Adipocyte (in vitro differentiated cells): ENCODE measurements around the gene TIMM23.
A peak's percentile ranks its signal among the peaks of the same experiment; 100 is the strongest.

Source experiments
- DNase-seq: peaks from one replicate; pipeline ENCODE4 v3.0.0-alpha.2; 2015; ENCODE audit warnings: low read depth
- H3K27me3 ChIP-seq: replicated peaks from 2 replicates; pipeline ENCODE4 v1.7.0; 2013; ENCODE audit warnings: mild to moderate bottlenecking, low read length, moderate library complexity; ENCODE audit not compliant: control insufficient read depth, insufficient read depth
- H3K36me3 ChIP-seq: 2 replicates; pipeline ENCODE4 v1.7.0; 2013; ENCODE audit warnings: low read length, mild to moderate bottlenecking, moderate library complexity; ENCODE audit not compliant: control insufficient read depth, insufficient read depth, severe bottlenecking
- H3K4me1 ChIP-seq: 2 replicates; pipeline ENCODE4 v1.7.0; 2013; ENCODE audit warnings: mild to moderate bottlenecking, low read length, moderate library complexity; ENCODE audit not compliant: control insufficient read depth, insufficient read depth
- H3K4me3 ChIP-seq: 2 replicates; pipeline ENCODE4 v1.7.0; 2013; ENCODE audit warnings: mild to moderate bottlenecking, low read length, moderate library complexity
- H3K9ac ChIP-seq: 2 replicates; pipeline ENCODE4 v1.7.0; 2013; ENCODE audit warnings: mild to moderate bottlenecking, low read length, moderate library complexity
- H3K9me3 ChIP-seq: 2 replicates; pipeline ENCODE4 v1.7.0; 2013; ENCODE audit warnings: mild to moderate bottlenecking, low read length, moderate library complexity; ENCODE audit not compliant: control insufficient read depth

The TIMM23 gene

DNA sequence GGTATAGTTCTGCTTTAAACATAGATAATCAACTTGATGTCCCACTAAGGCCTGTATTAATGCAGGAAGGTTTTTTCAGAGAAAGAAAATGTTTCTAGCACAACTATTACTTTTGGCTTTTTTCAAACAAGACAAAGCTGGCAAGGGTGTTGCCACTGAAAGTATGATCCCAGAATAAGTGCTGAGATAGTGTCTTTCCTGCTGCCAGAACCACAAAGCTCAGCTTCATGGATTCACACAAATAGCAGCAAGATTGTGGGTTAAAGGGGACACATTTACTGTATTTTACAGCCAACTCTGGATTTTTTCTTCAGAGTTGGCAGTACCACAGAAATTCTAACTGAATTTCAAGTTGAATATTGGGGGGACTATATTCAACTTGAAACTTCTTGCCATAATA lies 53.8 kb downstream of the TIMM23 start:
- Histone ChIP-seq H3K9ac (peak overlapping the region; percentile 78), H3K9me3 (no peaks in the 10 kb centered on the region), H3K4me1 (peaks cover 76% of the 10 kb centered on the region), H3K4me3 (peak overlapping the region; percentile 68), H3K27me3 (no peaks in the 10 kb centered on the region), H3K36me3 (no peaks in the 10 kb centered on the region)
- DNase-seq = no peak

DNA sequence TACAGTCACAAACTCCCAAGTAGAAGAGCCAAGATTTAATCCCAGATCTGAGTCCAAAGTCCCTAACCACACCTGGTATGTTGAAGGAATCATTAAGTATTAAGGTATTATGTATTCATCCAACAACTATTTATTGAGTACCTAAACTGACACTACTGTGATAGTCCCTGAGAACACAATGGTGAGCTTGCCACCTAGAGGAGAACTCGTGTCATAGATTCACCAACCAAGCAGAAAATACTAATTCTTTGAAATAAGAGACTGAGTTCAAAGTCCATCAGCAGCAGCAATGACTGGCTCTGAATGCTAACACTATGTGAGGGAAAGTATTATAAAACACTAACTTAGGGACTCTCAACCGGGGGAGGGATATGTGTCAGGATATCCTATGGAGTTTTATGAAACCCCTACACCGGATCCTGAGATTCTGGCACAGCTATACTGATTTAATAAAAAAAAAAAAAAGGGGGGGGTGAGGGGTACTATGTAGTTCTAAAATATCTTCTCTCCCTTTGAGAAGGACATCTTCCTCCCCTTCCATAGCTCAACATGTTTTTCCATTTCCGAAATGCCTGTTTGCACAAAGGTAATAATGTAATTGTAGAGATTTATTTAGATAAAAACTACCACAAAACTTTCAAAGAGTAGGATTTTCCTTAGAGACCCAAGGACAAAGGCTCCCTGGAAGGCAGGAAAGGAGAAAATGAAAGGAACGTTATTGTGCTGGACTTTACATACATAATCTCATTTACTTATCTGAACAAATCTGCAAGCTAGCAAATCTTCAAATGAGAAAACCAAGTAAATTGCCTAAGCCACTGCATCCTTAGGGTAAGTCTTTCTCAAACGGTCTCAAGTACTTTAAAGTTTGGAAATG lies 56.5 kb downstream of the TIMM23 start:
- Histone ChIP-seq H3K9me3 (no peaks in the 10 kb centered on the region), H3K9ac (peak overlapping the region; percentile 96), H3K36me3 (no peaks in the 10 kb centered on the region), H3K4me1 (peaks cover 62% of the 10 kb centered on the region), H3K4me3 (peak overlapping the region; percentile 90), H3K27me3 (no peaks in the 10 kb centered on the region)
- peak; percentile 83 for DNase-seq

DNA sequence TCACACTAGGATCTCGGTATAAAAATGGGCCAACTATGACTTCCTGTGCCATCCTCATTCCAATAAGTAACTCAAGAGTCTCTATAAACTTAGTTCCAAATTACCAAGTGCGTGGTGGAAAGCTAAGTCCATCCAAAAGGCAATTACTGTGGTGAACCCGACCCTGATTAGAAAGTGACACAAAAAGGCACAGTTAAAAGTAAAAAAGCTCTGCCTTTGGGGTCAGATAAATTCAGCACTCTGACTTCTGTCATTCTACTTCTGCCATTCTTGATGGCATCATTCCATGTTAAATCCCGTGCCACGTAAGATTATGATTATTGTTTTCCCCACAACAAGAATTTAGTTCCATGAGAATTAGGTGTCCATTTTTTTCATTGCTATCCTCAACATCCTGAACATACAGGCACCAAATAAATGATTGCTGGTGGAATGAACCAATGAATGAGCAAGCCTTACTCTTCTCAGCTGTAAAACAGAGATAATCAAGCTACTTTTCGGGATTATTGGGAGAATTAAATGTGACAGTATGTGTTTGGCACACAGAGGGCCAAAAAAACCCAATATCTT lies 57.3 kb downstream of the TIMM23 start:
- Histone ChIP-seq H3K9ac (peak overlapping the region; percentile 96), H3K27me3 (no peaks in the 10 kb centered on the region), H3K36me3 (no peaks in the 10 kb centered on the region), H3K4me3 (peak overlapping the region; percentile 90), H3K9me3 (no peaks in the 10 kb centered on the region), H3K4me1 (peaks cover 54% of the 10 kb centered on the region)
- peak; percentile 19 for DNase-seq

DNA sequence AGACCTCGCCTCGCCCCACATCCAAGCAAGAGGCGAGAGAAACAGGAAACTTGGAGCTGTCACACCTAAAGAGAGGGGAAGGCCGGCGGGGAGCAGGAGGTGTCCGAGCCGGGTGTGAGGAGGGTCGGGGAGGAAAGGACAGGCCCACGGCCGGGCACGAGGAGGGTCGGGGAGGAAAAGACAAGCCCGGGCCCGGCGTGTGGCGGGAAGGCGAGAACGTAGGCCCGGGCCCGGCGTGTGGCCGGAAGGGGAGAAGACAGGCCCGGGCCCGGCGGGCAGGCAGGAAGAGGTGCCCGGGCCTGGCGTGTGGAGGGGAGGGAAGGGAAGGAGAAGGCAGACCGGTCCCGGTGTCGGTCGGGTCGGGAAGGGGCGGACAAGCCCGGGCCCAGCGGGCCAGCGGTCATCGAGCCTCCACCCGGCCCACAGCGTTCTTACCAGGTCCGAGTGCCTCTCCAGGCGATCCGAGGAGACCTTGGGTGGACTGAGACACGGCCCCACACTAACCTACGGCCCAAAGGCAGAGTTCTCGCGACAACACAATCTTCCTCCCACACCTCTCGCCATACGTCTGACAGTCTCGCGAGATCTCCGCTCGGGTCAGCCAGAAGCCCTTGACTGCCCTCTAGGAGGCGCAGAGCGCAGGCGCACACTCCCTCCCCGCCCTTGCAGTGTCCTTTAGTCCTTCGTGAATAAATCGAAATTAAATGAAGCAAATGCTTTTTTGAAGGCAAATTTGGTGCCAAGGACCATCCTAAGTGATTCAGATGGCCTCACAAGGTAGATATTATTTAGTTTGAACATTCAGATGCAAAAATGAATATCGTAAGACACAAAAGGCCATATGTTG lies 58.0 kb downstream of the TIMM23 start, which contains the start of gene NCOA4:
Gene NCOA4 (minus strand): TSS at position 533 of the 847 bp plus-strand sequence. CDS start 13,943 bp downstream, outside the sequence.
- Histone ChIP-seq H3K36me3 (no peaks in the 10 kb centered on the region), H3K27me3 (no peaks in the 10 kb centered on the region), H3K4me1 (peaks cover 47% of the 10 kb centered on the region), H3K9me3 (no peaks in the 10 kb centered on the region), H3K4me3 (peak within 1 kb of the TSS; percentile 90), H3K9ac (peak within 1 kb of the TSS; percentile 96)
- peak; percentile 100 for DNase-seq

DNA sequence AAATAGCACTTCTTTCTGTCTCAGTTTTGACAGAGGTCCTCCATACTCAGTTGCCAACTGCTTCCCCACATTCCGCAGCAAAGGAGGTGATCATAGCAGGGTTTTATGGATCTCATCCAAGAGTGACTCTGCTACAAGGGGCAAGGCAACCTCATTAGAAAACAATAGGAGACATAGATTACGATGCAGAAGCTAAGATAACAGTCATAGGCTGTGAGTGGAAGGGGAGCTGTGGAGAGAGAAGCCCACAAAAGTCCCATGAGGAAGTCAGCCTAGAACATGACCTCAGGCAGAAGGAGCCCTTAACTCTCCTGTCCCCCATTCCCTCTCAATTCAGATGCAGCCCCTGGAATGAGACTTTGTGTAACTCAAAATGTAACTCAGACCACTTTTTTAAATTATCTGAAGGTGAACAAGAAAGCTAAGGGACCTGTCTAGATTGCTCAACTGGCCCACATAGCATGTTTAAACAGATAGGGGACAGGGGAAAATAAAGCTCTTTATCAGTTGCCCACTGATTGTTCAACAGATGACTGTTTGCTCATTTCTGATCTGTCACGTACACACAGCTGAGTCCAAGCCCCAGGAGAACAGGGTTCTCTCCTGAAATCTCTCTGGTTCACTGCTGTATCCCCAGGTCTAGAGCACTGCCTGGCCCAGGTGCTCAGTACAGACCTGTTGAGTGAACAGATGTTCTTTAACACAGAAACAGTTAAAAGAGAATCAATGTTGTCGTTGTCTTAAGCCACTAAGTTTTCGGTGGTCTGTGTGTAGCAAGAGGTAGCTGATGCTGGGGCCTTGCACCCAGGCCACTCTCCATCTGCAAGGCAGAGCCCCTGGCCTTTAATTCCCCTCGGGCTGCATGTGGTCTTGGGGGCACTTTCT lies 59.6 kb downstream of the TIMM23 start:
- Histone ChIP-seq H3K9ac (no peak overlapping the region), H3K4me3 (no peak overlapping the region), H3K27me3 (no peaks in the 10 kb centered on the region), H3K9me3 (no peaks in the 10 kb centered on the region), H3K4me1 (peaks cover 31% of the 10 kb centered on the region), H3K36me3 (no peaks in the 10 kb centered on the region)
- no peak for DNase-seq

DNA sequence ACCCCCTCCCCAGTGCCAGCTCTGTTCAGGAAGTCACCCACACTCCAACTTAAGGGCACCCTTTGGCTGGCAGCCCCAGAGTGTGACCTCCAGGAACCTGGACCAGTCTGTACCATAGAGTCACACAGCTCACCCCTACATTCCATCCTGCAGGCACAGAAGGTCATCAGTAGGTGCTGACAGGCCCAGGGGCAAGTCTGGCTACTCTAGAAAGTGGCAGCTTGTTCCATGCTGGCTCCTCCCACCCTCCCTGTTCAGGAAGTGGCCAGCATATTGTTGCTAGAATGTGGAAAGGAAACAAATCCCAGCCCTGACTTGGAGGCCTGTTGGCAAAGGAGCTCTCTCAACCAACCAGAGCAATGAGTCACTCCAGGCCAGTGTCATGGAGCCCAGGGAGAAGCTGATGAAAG lies 61.3 kb downstream of the TIMM23 start:
- H3K4me3 ChIP-seq = no peak overlapping the region
- H3K9ac ChIP-seq = no peak overlapping the region
- H3K9me3 ChIP-seq = no peaks in the 10 kb centered on the region
- DNase-seq = peak; percentile 35
- peaks cover 3% of the 10 kb centered on the region for H3K27me3 ChIP-seq
- H3K36me3 ChIP-seq = no peaks in the 10 kb centered on the region
- H3K4me1 ChIP-seq = peaks cover 14% of the 10 kb centered on the region

DNA sequence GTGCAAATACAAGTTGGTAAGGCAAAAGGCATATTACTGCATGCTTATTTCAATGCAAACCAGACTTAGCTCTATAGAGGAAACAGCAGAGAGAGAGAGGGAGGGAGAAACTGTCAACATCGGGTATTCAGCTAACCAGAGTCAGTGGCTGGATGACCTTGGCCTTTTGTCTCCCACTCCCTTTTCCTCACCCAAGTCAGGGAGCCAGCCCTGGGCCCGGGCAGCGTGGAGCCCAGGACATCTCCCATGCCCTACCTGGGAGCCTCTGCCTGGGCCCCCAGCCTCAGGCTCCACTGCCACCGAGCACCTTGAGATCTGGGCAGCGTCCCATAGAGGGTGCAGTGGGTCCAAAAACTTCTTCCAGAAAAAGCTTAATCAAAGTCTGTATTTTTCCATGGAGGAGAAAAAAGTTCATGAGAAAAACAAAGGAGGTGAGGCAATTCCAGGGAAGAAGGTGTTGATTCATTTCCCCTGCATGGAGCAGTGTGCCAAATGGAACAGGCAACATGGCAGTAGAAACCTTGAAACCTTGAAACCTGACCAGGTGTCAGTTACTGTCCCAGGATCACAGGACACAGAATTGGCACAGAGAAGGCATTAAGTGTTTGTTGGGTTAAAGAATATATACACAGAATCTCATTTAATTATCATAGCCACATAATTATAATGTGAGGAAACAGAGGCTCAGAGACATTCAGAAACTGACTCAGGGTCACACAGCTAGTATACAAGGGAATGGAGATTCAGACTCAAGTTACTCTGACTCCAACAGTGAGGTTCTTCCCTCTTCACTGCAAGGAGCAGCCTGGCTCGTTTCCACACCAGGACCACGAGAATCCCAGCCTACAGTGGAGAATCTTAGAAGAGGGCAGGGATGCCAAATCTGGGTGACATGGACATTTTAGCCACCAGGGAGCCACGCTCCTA lies 63.9 kb downstream of the TIMM23 start:
- H3K9me3 ChIP-seq = no peaks in the 10 kb centered on the region
- no peak overlapping the region for H3K9ac ChIP-seq
- no peak overlapping the region for H3K4me3 ChIP-seq
- no peaks in the 10 kb centered on the region for H3K36me3 ChIP-seq
- H3K4me1 ChIP-seq = no peaks in the 10 kb centered on the region
- DNase-seq = no peak
- peaks cover 6% of the 10 kb centered on the region for H3K27me3 ChIP-seq

DNA sequence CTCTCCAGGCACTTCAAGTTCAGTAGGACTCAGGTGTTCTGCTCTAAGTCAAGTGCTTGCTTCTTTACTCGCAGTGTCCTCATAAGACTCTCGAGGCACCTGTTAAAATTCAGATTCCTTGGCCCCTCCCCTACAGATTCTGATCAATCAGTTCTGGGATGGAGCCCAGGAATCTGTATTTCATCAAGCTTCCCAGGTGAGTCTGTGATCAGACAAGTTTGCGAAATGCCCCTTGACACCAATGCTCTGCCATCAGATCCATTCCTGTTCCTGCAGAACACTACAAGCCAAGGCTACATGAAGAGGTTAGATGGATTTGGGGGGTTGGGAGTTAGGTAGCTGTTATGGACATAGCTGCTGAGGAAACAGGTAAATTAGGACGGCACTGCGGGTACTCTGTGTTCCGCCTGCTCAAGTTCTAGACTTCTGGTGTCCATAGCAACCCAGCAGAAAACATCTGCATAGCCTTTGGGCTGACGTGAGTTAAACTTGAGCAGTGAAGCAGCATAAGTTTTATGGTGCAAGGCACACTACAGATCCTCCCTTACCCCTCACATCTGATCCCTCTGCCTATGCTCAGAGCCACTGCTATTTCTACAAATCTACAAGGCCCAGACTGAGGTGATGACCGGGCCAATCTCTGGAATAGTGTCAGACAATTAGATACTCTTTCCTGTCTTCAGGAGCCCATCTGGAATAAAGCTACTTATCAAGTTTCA lies 65.0 kb downstream of the TIMM23 start:
- Histone ChIP-seq H3K36me3 (no peaks in the 10 kb centered on the region), H3K4me3 (no peak overlapping the region), H3K9me3 (no peaks in the 10 kb centered on the region), H3K4me1 (no peaks in the 10 kb centered on the region), H3K9ac (no peak overlapping the region), H3K27me3 (peaks cover 9% of the 10 kb centered on the region)
- DNase-seq = no peak

DNA sequence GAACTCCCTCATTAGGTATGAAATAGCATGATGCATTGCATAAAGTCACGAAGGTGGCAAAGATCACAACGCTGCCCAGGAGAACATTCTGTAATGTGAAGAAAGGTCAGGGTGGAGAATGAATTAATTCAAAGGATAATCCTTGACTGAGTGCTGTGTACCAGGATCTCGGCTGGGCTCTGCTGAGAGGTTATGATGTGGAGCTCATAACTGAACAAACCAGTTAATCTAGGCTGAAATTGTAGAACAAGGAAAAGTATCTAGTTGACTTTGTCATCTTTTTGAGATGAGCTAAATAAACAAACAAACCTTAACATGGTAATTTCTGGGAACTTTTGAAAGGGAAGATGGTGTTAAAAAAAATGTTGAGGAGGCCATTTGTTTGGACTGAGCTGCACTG lies 67.7 kb downstream of the TIMM23 start:
- Histone ChIP-seq H3K9ac (no peak overlapping the region), H3K27me3 (peaks cover 17% of the 10 kb centered on the region), H3K9me3 (no peaks in the 10 kb centered on the region), H3K4me3 (no peak overlapping the region), H3K4me1 (no peaks in the 10 kb centered on the region), H3K36me3 (no peaks in the 10 kb centered on the region)
- no peak for DNase-seq
